Endodermal cell (in vitro differentiated cells): Measurements from ENCODE around the gene UQCR11. TPM values are rescaled to one million over a fixed set of nuclear protein-coding genes. Genes with fewer than 3 reads are reported as not detected.
A peak's percentile ranks its signal among the peaks of the same experiment; 100 is the strongest.

Experiments used
- DNase-seq: peaks from one replicate; pipeline ENCODE4 v3.0.0-alpha.2; 2017
- H3K27ac ChIP-seq: 2 replicates; pipeline ENCODE4 v1.5.1; 2013; ENCODE audit warnings: mild to moderate bottlenecking, low read depth, low read length, moderate library complexity
- H3K27me3 ChIP-seq: 2 replicates; pipeline ENCODE4 v1.6.1; 2013; ENCODE audit warnings: mild to moderate bottlenecking, low read length, moderate library complexity; ENCODE audit not compliant: insufficient read depth, control insufficient read depth, poor library complexity, severe bottlenecking
- H3K36me3 ChIP-seq: 2 replicates; pipeline ENCODE4 v1.7.0; 2013; ENCODE audit warnings: mild to moderate bottlenecking, low read length, moderate library complexity; ENCODE audit not compliant: control insufficient read depth, insufficient read depth
- H3K4me1 ChIP-seq: one replicate; pipeline ENCODE4 v1.7.0; 2013; ENCODE audit warnings: low read length; ENCODE audit not compliant: control insufficient read depth, insufficient read depth
- H3K4me3 ChIP-seq: 2 replicates; pipeline ENCODE4 v1.5.1; 2013; ENCODE audit warnings: mild to moderate bottlenecking, low read length, moderate library complexity
- H3K9ac ChIP-seq: 2 replicates; pipeline ENCODE4 v1.6.1; 2013; ENCODE audit warnings: mild to moderate bottlenecking, low read length, moderate library complexity; ENCODE audit not compliant: poor library complexity, severe bottlenecking; ENCODE audit errors: extremely low read depth
- H3K9me3 ChIP-seq: 2 replicates; pipeline ENCODE4 v1.6.1; 2013; ENCODE audit warnings: mild to moderate bottlenecking, low read length, moderate library complexity; ENCODE audit not compliant: control insufficient read depth
- H3K27ac Mint-ChIP-seq: 2 replicates; pipeline ENCODE4 v1.8.0; 2020; ENCODE audit warnings: mixed read lengths
- H3K27me3 Mint-ChIP-seq: 2 replicates; pipeline ENCODE4 v1.8.0; 2021; ENCODE audit warnings: mild to moderate bottlenecking, mixed read lengths; ENCODE audit not compliant: insufficient read depth
- H3K36me3 Mint-ChIP-seq: 2 replicates; pipeline ENCODE4 v1.8.0; 2020; ENCODE audit warnings: low read depth, mixed read lengths
- H3K4me1 Mint-ChIP-seq: 2 replicates; pipeline ENCODE4 v1.8.0; 2020; ENCODE audit warnings: mixed read lengths
- H3K4me3 Mint-ChIP-seq: 2 replicates; pipeline ENCODE4 v1.8.0; 2020; ENCODE audit warnings: mild to moderate bottlenecking, moderate library complexity, mixed read lengths
- H3K9me3 Mint-ChIP-seq: 2 replicates; pipeline ENCODE4 v1.8.0; 2020; ENCODE audit warnings: mild to moderate bottlenecking, mixed read lengths
- CTCF ChIP-seq: fragments of 200-600 bp; sonication (generic); conservative IDR thresholded peaks from 2 replicates; pipeline ENCODE4 v1.5.0; 2021; ENCODE audit warnings: antibody characterized with exemption, mild to moderate bottlenecking
- WGBS, 2 experiments: methylation state at CpG; one replicate each; pipeline versions ENCODE4 v1.1.5 to v1.1.7; 2013; ENCODE audit warnings: missing lambda C conversion rate in 2 of 2, mixed read lengths in 1 of 2; ENCODE audit not compliant: insufficient coverage in 1 of 2, insufficient read length in 1 of 2; 5-methylcytosine and 5-hydroxymethylcytosine counted together
- long read RNA-seq, 4 experiments: library from polyadenylated mRNA in 2 of 4; library from RNA in 1 of 4; library from capped mRNA in 1 of 4; stranded (forward) in 3 of 4; unstranded in 1 of 4; transcript quantifications; one replicate each; pipeline ENCODE4 v2.0.0, GENCODE V29; 2020 to 2021; ENCODE audit warnings: inconsistent platforms in 1 of 4
- polyA plus RNA-seq, 2 experiments: library from polyadenylated mRNA; stranded (reverse); fragments of 50-300 nt; gene quantifications; one replicate each; pipeline ENCODE4 v1.2.3, GENCODE V29; 2013
- total RNA-seq, 2 donors: library from RNA; stranded (reverse); fragmentation: NEBNext Ultra II Directional in 1 of 2; extraction: Animal tissue kit (Norgen Biotek cat#: 25700) in 1 of 2; gene quantifications; 2 replicates in 1 of 2; 3 replicates in 1 of 2; pipeline ENCODE4 v1.2.1, GENCODE V29; 2021

UQCR11 gene
- 100 to 1,000 TPM; 171 to 195 TPM for total RNA-seq
- 139 TPM for polyA plus RNA-seq (2013, experiment 1 of 2)
- 137 TPM for polyA plus RNA-seq (2013, experiment 2 of 2)
- long read RNA-seq, experiment 1, transcript UQCR11-203 (3 exons, 1,324 nt), result major isoform, 123 of 127 reads
- long read RNA-seq, experiment 1, partial matches to known transcripts, result 2 of 127 reads
- long read RNA-seq, experiment 1, other reads (novel, unspliced or antisense), result 2 of 127 reads
- long read RNA-seq, experiment 2, transcript UQCR11-203 (3 exons, 1,324 nt), result major isoform, 170 of 171 reads
- long read RNA-seq, experiment 2, partial matches to known transcripts, result 1 of 171 reads
- long read RNA-seq, experiment 2, other reads (novel, unspliced or antisense), result 0 of 171 reads
- long read RNA-seq, experiment 3, transcript UQCR11-203 (3 exons, 1,324 nt), result major isoform, 116 of 120 reads
- long read RNA-seq, experiment 3, partial matches to known transcripts, result 1 of 120 reads
- long read RNA-seq, experiment 3, other reads (novel, unspliced or antisense), result 2 of 120 reads
- long read RNA-seq, experiment 4, transcript UQCR11-203 (3 exons, 1,324 nt), result major isoform, 47 of 48 reads
- long read RNA-seq, experiment 4, partial matches to known transcripts, result 1 of 48 reads
- long read RNA-seq, experiment 4, other reads (novel, unspliced or antisense), result 0 of 48 reads

GRCh38 chr19:1605236-1606137 lies at the start of gene UQCR11:
UQCR11 (minus strand) TSS chr19:1605462; CDS start chr19:1605409, 53 bp downstream.
- Histone ChIP-seq H3K27me3 (no peaks in the 10 kb centered on the region), H3K9me3 (no peaks in the 10 kb centered on the region), H3K4me1 (peaks cover 5% of the 10 kb centered on the region), H3K36me3 (peaks cover 5% of the 10 kb centered on the region), H3K4me3 (peak within 1 kb of the TSS; percentile 96), H3K27ac (peak within 1 kb of the TSS; percentile 89), H3K9ac (peak within 1 kb of the TSS; percentile 80)
- Mint-ChIP-seq H3K36me3 (peaks cover 26% of the 10 kb centered on the region), H3K27ac (peak within 1 kb of the TSS; percentile 99), H3K4me1 (peaks cover 4% of the 10 kb centered on the region), H3K27me3 (no peaks in the 10 kb centered on the region), H3K9me3 (no peaks in the 10 kb centered on the region), H3K4me3 (peak within 1 kb of the TSS; percentile 75)
- DNase-seq, result peak; percentile 98
- peak; percentile 70 for TF ChIP-seq CTCF
- WGBS, 2 experiments, result 1% methylated on average over 41 to 77 of the region's 79 CpGs

- H3K27me3 ChIP-seq, result no peaks in the 10 kb centered on the region
- peaks cover 6% of the 10 kb centered on the region for H3K27me3 Mint-ChIP-seq
- H3K36me3 Mint-ChIP-seq, result peaks cover 9% of the 10 kb centered on the region
- peaks cover 7% of the 10 kb centered on the region for H3K36me3 ChIP-seq
- no peak overlapping the region for H3K4me3 ChIP-seq
- H3K4me1 ChIP-seq, result no peaks in the 10 kb centered on the region
- DNase-seq, result no peak
- peaks cover 3% of the 10 kb centered on the region for H3K9me3 Mint-ChIP-seq
- no peak overlapping the region for H3K27ac ChIP-seq
- no peak overlapping the region for H3K27ac Mint-ChIP-seq
- no peak overlapping the region for H3K9ac ChIP-seq
- peak overlapping the region; percentile 70 for H3K4me3 Mint-ChIP-seq
- no peak for TF ChIP-seq CTCF
- H3K9me3 ChIP-seq, result no peaks in the 10 kb centered on the region
- H3K4me1 Mint-ChIP-seq, result peaks cover 6% of the 10 kb centered on the region
- WGBS, 2 experiments, result 88 to 91% methylated on average over 12 to 18 of the region's 18 CpGs
Observed at GRCh38 chr19:1654178-1654792, 49.0 kb upstream of the UQCR11 start.

GRCh38 chr19:1653300-1653628 lies 48.0 kb upstream of the UQCR11 start:
- H3K27ac ChIP-seq, result no peak overlapping the region

More at GRCh38 chr19:1653300-1653628, 48.0 kb upstream of the UQCR11 start:
- Histone ChIP-seq H3K27me3 (no peaks in the 10 kb centered on the region), H3K4me3 (peak overlapping the region; percentile 83), H3K9me3 (no peaks in the 10 kb centered on the region), H3K9ac (peak overlapping the region; percentile 99), H3K36me3 (peaks cover 16% of the 10 kb centered on the region), H3K4me1 (no peaks in the 10 kb centered on the region)
- DNase-seq, result no peak
- TF ChIP-seq CTCF, result no peak
- peak overlapping the region; percentile 91 for H3K27ac Mint-ChIP-seq
- H3K4me1 Mint-ChIP-seq, result peaks cover 6% of the 10 kb centered on the region
- peaks cover 19% of the 10 kb centered on the region for H3K36me3 Mint-ChIP-seq
- peak overlapping the region; percentile 70 for H3K4me3 Mint-ChIP-seq
- H3K27me3 Mint-ChIP-seq, result peaks cover 4% of the 10 kb centered on the region
- WGBS, 2 experiments, result 43 to 46% methylated on average over 8 to 15 of the region's 18 CpGs
- peaks cover 3% of the 10 kb centered on the region for H3K9me3 Mint-ChIP-seq
